ENCODE measurements around the gene DNER.

DNER gene

GRCh38 chr2:229488232-229488631 is 226.1 kb downstream of the DNER start:
- no peak for TF ChIP-seq CTCF (conservative IDR thresholded peaks at IDR 0.05; ENCODE audit: low read depth, low read length)
- H3K4me2 ChIP-seq = no peak overlapping the region
- H3K27ac ChIP-seq = no peak overlapping the region
- H3K4me3 ChIP-seq (IDR thresholded peaks at IDR 0.05; ENCODE audit: insufficient read depth, low read depth, low read length) = no peak overlapping the region
- no peak overlapping the region for H3K9ac ChIP-seq
- H2AFZ ChIP-seq (ENCODE audit: low read depth) = no peak overlapping the region
- H3K79me2 ChIP-seq (ENCODE audit: insufficient read depth, low read depth) = no peaks in the 10 kb centered on the region
- H3K36me3 ChIP-seq (ENCODE audit: insufficient read depth) = no peaks in the 10 kb centered on the region
- no peaks in the 10 kb centered on the region for H4K20me1 ChIP-seq (ENCODE audit: insufficient read depth)
- H3K27me3 ChIP-seq (ENCODE audit: insufficient read depth, low read depth) = no peaks in the 10 kb centered on the region
- H3K4me1 ChIP-seq (ENCODE audit: low read depth, poor library complexity, severe bottlenecking) = no peaks in the 10 kb centered on the region

GRCh38 chr2:229486673-229487072 is 227.7 kb downstream of the DNER start:
- no peaks in the 10 kb centered on the region for H3K27me3 ChIP-seq (ENCODE audit: insufficient read depth, low read depth)
- no peak overlapping the region for H2AFZ ChIP-seq (ENCODE audit: low read depth)
- no peak overlapping the region for H3K4me2 ChIP-seq
- no peak overlapping the region for H3K4me3 ChIP-seq (IDR thresholded peaks at IDR 0.05; ENCODE audit: insufficient read depth, low read depth, low read length)
- no peaks in the 10 kb centered on the region for H3K36me3 ChIP-seq (ENCODE audit: insufficient read depth)
- H4K20me1 ChIP-seq (ENCODE audit: insufficient read depth) = no peaks in the 10 kb centered on the region
- no peak overlapping the region for H3K9ac ChIP-seq
- no peaks in the 10 kb centered on the region for H3K4me1 ChIP-seq (ENCODE audit: low read depth, poor library complexity, severe bottlenecking)
- no peak overlapping the region for H3K27ac ChIP-seq
- TF ChIP-seq CTCF (conservative IDR thresholded peaks at IDR 0.05; ENCODE audit: low read depth, low read length) = no peak
- H3K79me2 ChIP-seq (ENCODE audit: insufficient read depth, low read depth) = no peaks in the 10 kb centered on the region

DNA sequence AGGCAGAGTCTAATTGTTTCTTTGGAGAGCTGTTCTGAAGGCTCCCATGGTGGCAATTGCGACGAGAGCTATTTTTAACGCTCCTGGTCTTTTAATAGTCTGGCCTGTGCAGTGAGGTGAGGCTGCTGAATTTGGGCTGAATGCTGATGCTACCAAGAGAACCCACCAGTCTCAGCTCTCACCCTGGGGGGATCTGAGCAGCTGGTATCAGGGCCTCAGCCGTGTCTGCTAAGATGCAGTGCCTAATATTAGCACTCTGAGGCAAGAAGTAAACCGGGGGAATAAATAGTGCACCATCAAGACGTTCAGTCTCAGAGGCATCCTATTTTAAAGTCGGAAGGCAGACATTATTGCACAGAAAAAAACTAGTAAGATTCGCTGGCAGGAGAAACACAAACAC is 228.5 kb downstream of the DNER start:
- Histone ChIP-seq H2AFZ (ENCODE audit: low read depth) (no peak overlapping the region), H3K4me1 (ENCODE audit: low read depth, poor library complexity, severe bottlenecking) (no peaks in the 10 kb centered on the region), H3K36me3 (ENCODE audit: insufficient read depth) (no peaks in the 10 kb centered on the region), H4K20me1 (ENCODE audit: insufficient read depth) (no peaks in the 10 kb centered on the region), H3K27ac (no peak overlapping the region), H3K79me2 (ENCODE audit: insufficient read depth, low read depth) (no peaks in the 10 kb centered on the region), H3K4me3 (IDR thresholded peaks at IDR 0.05; ENCODE audit: insufficient read depth, low read depth, low read length) (no peak overlapping the region), H3K9ac (no peak overlapping the region), H3K27me3 (ENCODE audit: insufficient read depth, low read depth) (no peaks in the 10 kb centered on the region), H3K4me2 (no peak overlapping the region)
- no peak for TF ChIP-seq CTCF (conservative IDR thresholded peaks at IDR 0.05; ENCODE audit: low read depth, low read length)

GRCh38 chr2:229477269-229477755 is 237.0 kb downstream of the DNER start:
- Histone ChIP-seq H2AFZ (ENCODE audit: low read depth) (no peak overlapping the region), H3K27me3 (ENCODE audit: insufficient read depth, low read depth) (no peaks in the 10 kb centered on the region), H3K27ac (no peak overlapping the region), H3K79me2 (ENCODE audit: insufficient read depth, low read depth) (no peaks in the 10 kb centered on the region), H3K4me3 (IDR thresholded peaks at IDR 0.05; ENCODE audit: insufficient read depth, low read depth, low read length) (no peak overlapping the region), H3K4me2 (no peak overlapping the region), H4K20me1 (ENCODE audit: insufficient read depth) (no peaks in the 10 kb centered on the region), H3K4me1 (ENCODE audit: low read depth, poor library complexity, severe bottlenecking) (no peaks in the 10 kb centered on the region), H3K9ac (no peak overlapping the region), H3K36me3 (ENCODE audit: insufficient read depth) (no peaks in the 10 kb centered on the region)
- no peak for TF ChIP-seq CTCF (conservative IDR thresholded peaks at IDR 0.05; ENCODE audit: low read depth, low read length)
